ENCODE measurements around the gene SARDH. TPM values are rescaled to one million over a fixed set of nuclear protein-coding genes. Genes with fewer than 3 reads are reported as not detected.

SARDH gene
- total RNA-seq, 5 donors from 2014 or later (not counting 1 experiment from before 2014, with no cell fraction given): 8.8 to 34.4 (median 23.8) TPM

DNA sequence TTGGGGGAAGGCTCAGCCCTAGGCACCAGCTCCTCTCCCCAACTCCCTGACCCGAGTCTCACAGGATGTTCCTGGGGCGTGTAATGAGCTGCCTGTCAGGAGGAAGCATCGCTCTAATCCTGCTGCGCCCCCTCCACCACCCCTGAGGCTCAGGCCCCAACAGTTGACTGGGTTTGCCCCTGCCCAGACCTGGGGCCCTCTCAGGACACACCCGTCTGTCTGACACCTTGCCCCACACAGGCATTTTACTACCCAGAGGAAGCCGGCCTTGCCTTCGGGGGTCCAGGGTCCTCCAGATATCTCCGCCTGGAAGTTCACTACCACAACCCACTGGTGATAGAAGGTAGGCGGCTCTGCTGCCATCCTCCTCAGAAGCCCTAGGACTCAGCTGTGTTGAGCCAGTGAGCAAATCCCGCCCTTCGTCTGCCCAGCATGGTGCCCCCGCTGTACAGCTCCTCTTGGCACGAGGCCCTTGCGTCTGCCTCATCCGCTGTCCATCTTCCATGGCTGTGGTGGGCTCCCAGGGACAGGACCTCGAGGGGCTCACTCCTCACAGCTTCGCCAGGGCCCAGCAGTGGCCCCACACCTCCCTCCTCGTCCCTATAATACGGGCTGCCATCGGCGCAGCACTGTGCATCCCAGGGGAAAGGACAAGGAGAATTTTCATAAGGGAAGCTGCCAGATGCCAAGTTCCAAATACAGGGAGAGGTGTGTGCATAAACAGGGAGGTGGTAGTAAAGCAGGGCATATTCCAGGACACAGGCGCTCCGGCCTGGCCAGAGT lies 94.0 kb downstream of the SARDH start:
- no peaks in the 10 kb centered on the region for H3K9me3 Mint-ChIP-seq
- peaks cover 0 to 9% (median 4%) of the 10 kb centered on the region in 3 donors for H3K4me1 Mint-ChIP-seq
- POLR2A ChIA-PET: no interaction called here
- no peaks in the 10 kb centered on the region for H3K36me3 ChIP-seq (ENCODE audit: control insufficient read depth in 2 of 2, extremely low read depth in 1 of 2, insufficient read depth in 1 of 2, low read length in 1 of 2)
- H3K27ac Mint-ChIP-seq: no peak overlapping the region
- H3K4me3 ChIP-seq (ENCODE audit: control insufficient read depth in 1 of 2, extremely low read depth in 1 of 2, low read length in 1 of 2): no peak overlapping the region
- H3K4me1 ChIP-seq (ENCODE audit: control insufficient read depth in 1 of 2, extremely low read depth in 1 of 2, insufficient read depth in 2 of 2, low read length in 2 of 2): peaks cover 0 to 9% of the 10 kb centered on the region in 2 experiments
- H3K27me3 ChIP-seq (replicated peaks in 1 of 2; ENCODE audit: control insufficient read depth in 2 of 2, extremely low read depth in 1 of 2, insufficient read depth in 2 of 2, low read length in 1 of 2): peaks cover 0 to 33% of the 10 kb centered on the region in 2 experiments
- no peaks in the 10 kb centered on the region for H3K36me3 Mint-ChIP-seq
- CTCF ChIA-PET: no interaction called here
- peaks cover 0 to 4% of the 10 kb centered on the region in 2 donors for H3K27me3 Mint-ChIP-seq
- DNase-seq (no peak), ATAC-seq (replicated peaks in 1 of 4) (no peak)
- no peaks in the 10 kb centered on the region for H3K9me3 ChIP-seq
- WGBS (ENCODE audit: insufficient coverage): 91% methylated on average over 14 of the region's 23 CpGs
- H3K27ac ChIP-seq (ENCODE audit: low read length): no peak overlapping the region
- H3K4me3 Mint-ChIP-seq: no peak overlapping the region

DNA sequence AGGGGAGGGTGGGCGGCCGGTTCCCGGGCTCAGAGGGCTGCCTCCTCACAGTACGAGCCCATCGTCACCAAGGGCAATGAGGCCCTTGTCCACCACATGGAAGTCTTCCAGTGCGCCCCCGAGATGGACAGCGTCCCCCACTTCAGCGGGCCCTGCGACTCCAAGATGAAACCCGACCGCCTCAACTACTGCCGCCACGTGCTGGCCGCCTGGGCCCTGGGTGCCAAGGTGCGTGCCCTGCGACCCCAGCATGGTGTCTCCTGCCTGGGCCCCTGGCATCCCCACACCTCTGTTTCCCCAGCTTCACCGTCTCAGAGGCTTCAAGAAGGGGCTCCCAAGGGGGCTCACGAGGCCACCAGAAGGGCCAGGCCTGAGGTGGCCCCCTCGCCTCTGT lies 94.8 kb downstream of the SARDH start:
- peaks cover 0 to 9% (median 4%) of the 10 kb centered on the region in 3 donors for H3K4me1 Mint-ChIP-seq
- POLR2A ChIA-PET: no interaction called here
- no peak for ATAC-seq (replicated peaks in 1 of 4)

GRCh38 chr9:133642708-133643361 lies 95.3 kb downstream of the SARDH start:
- H3K27ac Mint-ChIP-seq: no peak overlapping the region
- H3K4me1 Mint-ChIP-seq: peaks cover 0 to 9% (median 4%) of the 10 kb centered on the region in 3 donors
- H3K27me3 Mint-ChIP-seq: no peaks in the 10 kb centered on the region
- no peak overlapping the region for H3K27ac ChIP-seq (ENCODE audit: low read length)
- CTCF ChIA-PET: no interaction called here
- DNase-seq (no peak), ATAC-seq (replicated peaks in 1 of 4) (no peak)
- no peak overlapping the region for H3K4me3 ChIP-seq (ENCODE audit: control insufficient read depth in 1 of 2, extremely low read depth in 1 of 2, low read length in 1 of 2)
- no peaks in the 10 kb centered on the region for H3K36me3 Mint-ChIP-seq
- H3K27me3 ChIP-seq (replicated peaks in 1 of 2; ENCODE audit: control insufficient read depth in 2 of 2, extremely low read depth in 1 of 2, insufficient read depth in 2 of 2, low read length in 1 of 2): peaks cover 0 to 29% of the 10 kb centered on the region in 2 experiments
- no peaks in the 10 kb centered on the region for H3K36me3 ChIP-seq (ENCODE audit: control insufficient read depth in 2 of 2, extremely low read depth in 1 of 2, insufficient read depth in 1 of 2, low read length in 1 of 2)
- no peaks in the 10 kb centered on the region for H3K9me3 ChIP-seq
- no peak overlapping the region for H3K4me3 Mint-ChIP-seq
- no peaks in the 10 kb centered on the region for H3K9me3 Mint-ChIP-seq
- 87% methylated on average over 7 of the region's 16 CpGs for WGBS (ENCODE audit: insufficient coverage)
- POLR2A ChIA-PET: no interaction called here
- peaks cover 0 to 9% of the 10 kb centered on the region in 2 experiments for H3K4me1 ChIP-seq (ENCODE audit: control insufficient read depth in 1 of 2, extremely low read depth in 1 of 2, insufficient read depth in 2 of 2, low read length in 2 of 2)

More for the DNA sequence above, 94.8 kb downstream of the SARDH start:
- CTCF ChIA-PET: no interaction called here
- DNase-seq: no peak
- no peak overlapping the region for H3K27ac Mint-ChIP-seq
- no peak overlapping the region for H3K4me3 Mint-ChIP-seq
- no peaks in the 10 kb centered on the region for H3K9me3 ChIP-seq
- peaks cover 0 to 4% of the 10 kb centered on the region in 2 donors for H3K27me3 Mint-ChIP-seq
- peaks cover 0 to 9% of the 10 kb centered on the region in 2 experiments for H3K4me1 ChIP-seq (ENCODE audit: control insufficient read depth in 1 of 2, extremely low read depth in 1 of 2, insufficient read depth in 2 of 2, low read length in 2 of 2)
- H3K27ac ChIP-seq (ENCODE audit: low read length): no peak overlapping the region
- 88% methylated on average over 20 of the region's 20 CpGs for WGBS (ENCODE audit: insufficient coverage)
- no peak overlapping the region for H3K4me3 ChIP-seq (ENCODE audit: control insufficient read depth in 1 of 2, extremely low read depth in 1 of 2, low read length in 1 of 2)
- peaks cover 0 to 33% of the 10 kb centered on the region in 2 experiments for H3K27me3 ChIP-seq (replicated peaks in 1 of 2; ENCODE audit: control insufficient read depth in 2 of 2, extremely low read depth in 1 of 2, insufficient read depth in 2 of 2, low read length in 1 of 2)
- H3K36me3 Mint-ChIP-seq: no peaks in the 10 kb centered on the region
- no peaks in the 10 kb centered on the region for H3K36me3 ChIP-seq (ENCODE audit: control insufficient read depth in 2 of 2, extremely low read depth in 1 of 2, insufficient read depth in 1 of 2, low read length in 1 of 2)
- no peaks in the 10 kb centered on the region for H3K9me3 Mint-ChIP-seq

- H3K27ac Mint-ChIP-seq: no peak overlapping the region
- no peaks in the 10 kb centered on the region for H3K9me3 ChIP-seq
- H3K4me1 ChIP-seq (ENCODE audit: control insufficient read depth in 1 of 2, extremely low read depth in 1 of 2, insufficient read depth in 2 of 2, low read length in 2 of 2): peaks cover 0 to 2% of the 10 kb centered on the region in 2 experiments
- H3K27ac ChIP-seq (ENCODE audit: low read length): no peak overlapping the region
- no peaks in the 10 kb centered on the region for H3K9me3 Mint-ChIP-seq
- H3K4me1 Mint-ChIP-seq: peaks cover 0 to 2% (median 0%) of the 10 kb centered on the region in 3 donors
- H3K27me3 ChIP-seq (replicated peaks in 1 of 2; ENCODE audit: control insufficient read depth in 2 of 2, extremely low read depth in 1 of 2, insufficient read depth in 2 of 2, low read length in 1 of 2): peaks cover 0 to 27% of the 10 kb centered on the region in 2 experiments
- H3K27me3 Mint-ChIP-seq: no peaks in the 10 kb centered on the region
- WGBS (ENCODE audit: insufficient coverage): 78% methylated on average over 22 of the region's 25 CpGs
- no peak overlapping the region for H3K4me3 Mint-ChIP-seq
- ATAC-seq (replicated peaks in 1 of 4) (no peak), DNase-seq (no peak)
- H3K36me3 Mint-ChIP-seq: no peaks in the 10 kb centered on the region
- H3K36me3 ChIP-seq (ENCODE audit: control insufficient read depth in 2 of 2, extremely low read depth in 1 of 2, insufficient read depth in 1 of 2, low read length in 1 of 2): no peaks in the 10 kb centered on the region
- ChIA-PET CTCF (no interaction called here), POLR2A (no interaction called here)
- no peak overlapping the region for H3K4me3 ChIP-seq (ENCODE audit: control insufficient read depth in 1 of 2, extremely low read depth in 1 of 2, low read length in 1 of 2)
Measured at GRCh38 chr9:133641861-133642595, 96.1 kb downstream of the SARDH start.

GRCh38 chr9:133641396-133641655 lies 96.8 kb downstream of the SARDH start:
- Mint-ChIP-seq H3K4me1 (no peaks in the 10 kb centered on the region), H3K36me3 (no peaks in the 10 kb centered on the region), H3K27me3 (no peaks in the 10 kb centered on the region), H3K9me3 (no peaks in the 10 kb centered on the region), H3K27ac (no peak overlapping the region), H3K4me3 (no peak overlapping the region)
- ATAC-seq (replicated peaks in 1 of 4): no peak
- H3K27ac ChIP-seq (ENCODE audit: low read length): no peak overlapping the region
- no peaks in the 10 kb centered on the region for H3K9me3 ChIP-seq
- no peak overlapping the region for H3K4me3 ChIP-seq (ENCODE audit: control insufficient read depth in 1 of 2, extremely low read depth in 1 of 2, low read length in 1 of 2)
- no peaks in the 10 kb centered on the region for H3K36me3 ChIP-seq (ENCODE audit: control insufficient read depth in 2 of 2, extremely low read depth in 1 of 2, insufficient read depth in 1 of 2, low read length in 1 of 2)
- POLR2A ChIA-PET: no interaction called here
- no peak for DNase-seq
- WGBS (ENCODE audit: insufficient coverage): 83% methylated on average over 7 of the region's 7 CpGs
- H3K4me1 ChIP-seq (ENCODE audit: control insufficient read depth in 1 of 2, extremely low read depth in 1 of 2, insufficient read depth in 2 of 2, low read length in 2 of 2): no peaks in the 10 kb centered on the region
- CTCF ChIA-PET: no interaction called here
- H3K27me3 ChIP-seq (replicated peaks in 1 of 2; ENCODE audit: control insufficient read depth in 2 of 2, extremely low read depth in 1 of 2, insufficient read depth in 2 of 2, low read length in 1 of 2): peaks cover 0 to 30% of the 10 kb centered on the region in 2 experiments

GRCh38 chr9:133640580-133641395 lies 97.4 kb downstream of the SARDH start:
- H3K27me3 Mint-ChIP-seq: no peaks in the 10 kb centered on the region
- no peaks in the 10 kb centered on the region for H3K4me1 ChIP-seq (ENCODE audit: control insufficient read depth in 1 of 2, extremely low read depth in 1 of 2, insufficient read depth in 2 of 2, low read length in 2 of 2)
- CTCF ChIA-PET: no interaction called here
- ATAC-seq (replicated peaks in 1 of 4) (no peak), DNase-seq (no peak)
- no peak overlapping the region for H3K4me3 Mint-ChIP-seq
- H3K27me3 ChIP-seq (replicated peaks in 1 of 2; ENCODE audit: control insufficient read depth in 2 of 2, extremely low read depth in 1 of 2, insufficient read depth in 2 of 2, low read length in 1 of 2): peaks cover 0 to 31% of the 10 kb centered on the region in 2 experiments
- no peak overlapping the region for H3K27ac Mint-ChIP-seq
- no peaks in the 10 kb centered on the region for H3K9me3 ChIP-seq
- no peak overlapping the region for H3K4me3 ChIP-seq (ENCODE audit: control insufficient read depth in 1 of 2, extremely low read depth in 1 of 2, low read length in 1 of 2)
- no peaks in the 10 kb centered on the region for H3K36me3 ChIP-seq (ENCODE audit: control insufficient read depth in 2 of 2, extremely low read depth in 1 of 2, insufficient read depth in 1 of 2, low read length in 1 of 2)
- POLR2A ChIA-PET: no interaction called here
- H3K36me3 Mint-ChIP-seq: no peaks in the 10 kb centered on the region
- 74% methylated on average over 11 of the region's 13 CpGs for WGBS (ENCODE audit: insufficient coverage)
- no peaks in the 10 kb centered on the region for H3K9me3 Mint-ChIP-seq
- no peak overlapping the region for H3K27ac ChIP-seq (ENCODE audit: low read length)
- H3K4me1 Mint-ChIP-seq: no peaks in the 10 kb centered on the region
